GM21390 (cell line): ENCODE data around the gene SLC27A6.
"Not testable (repeated sequence)": the region's sequence is repeated elsewhere in the genome, so short reads cannot be mapped to it uniquely, and the experiment has no call there.

Source experiments
- ATAC-seq: cut with Tn5 transposase; IDR thresholded peaks from one replicate; pipeline ENCODE4 v1.9.1; 2021; ENCODE audit not compliant: unreplicated experiment

SLC27A6 gene

GRCh38 chr5:129001841-129002526 is 36.7 kb downstream of the SLC27A6 start:
- no peak for ATAC-seq

- ATAC-seq, result no peak
These were observed 37.2 kb downstream of the SLC27A6 start for GRCh38 chr5:129002527-129002842.

- no peak for ATAC-seq
These were observed 37.9 kb downstream of the SLC27A6 start for GRCh38 chr5:129003232-129003631.

- ATAC-seq, result no peak
These were observed 48.9 kb downstream of the SLC27A6 start for GRCh38 chr5:129014185-129014584.

GRCh38 chr5:129018837-129019236 is 53.5 kb downstream of the SLC27A6 start:
- no peak for ATAC-seq

GRCh38 chr5:129019401-129019908 is 54.2 kb downstream of the SLC27A6 start:
- ATAC-seq, result no peak

GRCh38 chr5:129020683-129021082 is 55.4 kb downstream of the SLC27A6 start:
- ATAC-seq, result no peak

GRCh38 chr5:129021744-129022143 is 56.5 kb downstream of the SLC27A6 start:
- ATAC-seq, result no peak

GRCh38 chr5:129022599-129022998 is 57.3 kb downstream of the SLC27A6 start:
- no peak for ATAC-seq

- ATAC-seq, result no peak
These were observed 62.0 kb downstream of the SLC27A6 start for GRCh38 chr5:129027260-129027659.

- ATAC-seq, result no peak
These were observed 66.8 kb downstream of the SLC27A6 start for GRCh38 chr5:129031886-129032683.

- ATAC-seq, result not testable (repeated sequence)
These were observed 71.0 kb downstream of the SLC27A6 start for GRCh38 chr5:129036257-129036656.

- no peak for ATAC-seq
These were observed 76.1 kb downstream of the SLC27A6 start for GRCh38 chr5:129041196-129041881.

- ATAC-seq, result no peak
These were observed 77.0 kb downstream of the SLC27A6 start for GRCh38 chr5:129042306-129042705.

GRCh38 chr5:129043894-129044293 is 78.6 kb downstream of the SLC27A6 start:
- ATAC-seq, result no peak

GRCh38 chr5:129046151-129046550 is 80.9 kb downstream of the SLC27A6 start:
- no peak for ATAC-seq

GRCh38 chr5:129048509-129048908 is 83.2 kb downstream of the SLC27A6 start:
- no peak for ATAC-seq

GRCh38 chr5:129049126-129049799 is 84.0 kb downstream of the SLC27A6 start:
- no peak for ATAC-seq

GRCh38 chr5:129051283-129051682 is 86.0 kb downstream of the SLC27A6 start:
- ATAC-seq, result no peak

GRCh38 chr5:129053438-129053837 is 88.2 kb downstream of the SLC27A6 start:
- ATAC-seq, result no peak

- no peak for ATAC-seq
These were observed 92.0 kb downstream of the SLC27A6 start for GRCh38 chr5:129057329-129057728.
